Neuronal stem cell (in vitro differentiated cells): ENCODE measurements around the gene KCNIP2.

Source experiments
- DNase-seq: peaks from one replicate; pipeline ENCODE4 v3.0.0-alpha.2; 2013; ENCODE audit warnings: low spot score
- H2AFZ ChIP-seq: one replicate; pipeline ENCODE4 v1.6.1; 2013; ENCODE audit warnings: mild to moderate bottlenecking, low read length, inconsistent platforms
- H2AK5ac ChIP-seq: 2 replicates; pipeline ENCODE4 v1.6.1; 2013; ENCODE audit warnings: low read depth, mild to moderate bottlenecking, inconsistent platforms, low read length, moderate library complexity, mixed read lengths
- H2BK120ac ChIP-seq: 2 replicates; pipeline ENCODE4 v1.6.1; 2013; ENCODE audit warnings: low read depth, mild to moderate bottlenecking, inconsistent platforms, low read length, moderate library complexity, mixed read lengths
- H2BK12ac ChIP-seq: one replicate; pipeline ENCODE4 v1.6.1; 2013; ENCODE audit warnings: low read length, inconsistent platforms
- H2BK15ac ChIP-seq: 2 replicates; pipeline ENCODE4 v1.6.1; 2013; ENCODE audit warnings: mild to moderate bottlenecking, low read length, inconsistent platforms, mixed read lengths
- H2BK5ac ChIP-seq: one replicate; pipeline ENCODE4 v1.6.1; 2013; ENCODE audit warnings: inconsistent platforms, mild to moderate bottlenecking, low read length, moderate library complexity
- H3K14ac ChIP-seq: one replicate; pipeline ENCODE4 v1.6.1; 2013; ENCODE audit warnings: low read length, inconsistent platforms
- H3K18ac ChIP-seq: 2 replicates; pipeline ENCODE4 v1.6.1; 2013; ENCODE audit warnings: low read length, inconsistent platforms
- H3K23ac ChIP-seq: 2 replicates; pipeline ENCODE4 v1.6.1; 2013; ENCODE audit warnings: low read depth, mild to moderate bottlenecking, mixed read lengths, low read length, inconsistent platforms; ENCODE audit not compliant: poor library complexity
- H3K27ac ChIP-seq: replicated peaks from 3 replicates; pipeline ENCODE4 v1.5.1; 2013; ENCODE audit warnings: low read length, inconsistent platforms
- H3K27me3 ChIP-seq, 3 experiments: 2 replicates each; pipeline ENCODE4 v1.6.1; 2013; ENCODE audit warnings: low read length in 3 of 3, mild to moderate bottlenecking in 2 of 3, inconsistent platforms in 1 of 3, low read depth in 1 of 3, mixed read lengths in 1 of 3, moderate library complexity in 1 of 3; ENCODE audit not compliant: control insufficient read depth in 3 of 3, insufficient read depth in 3 of 3
- H3K36me3 ChIP-seq, 2 donors: replicated peaks in 1 of 2; 2 replicates each; pipeline ENCODE4 v1.6.1; 2013; ENCODE audit warnings: low read length in 2 of 2; ENCODE audit not compliant: control insufficient read depth in 2 of 2, insufficient read depth in 2 of 2
- H3K4ac ChIP-seq: 2 replicates; pipeline ENCODE4 v1.6.1; 2013; ENCODE audit warnings: inconsistent platforms, mild to moderate bottlenecking, low read length, moderate library complexity
- H3K4me1 ChIP-seq, 2 donors: 1 replicate in 1 of 2; 2 replicates in 1 of 2; pipeline ENCODE4 v1.6.1; 2013; ENCODE audit warnings: low read length in 2 of 2, low read depth in 1 of 2; ENCODE audit not compliant: control insufficient read depth in 2 of 2, insufficient read depth in 1 of 2
- H3K4me2 ChIP-seq: one replicate; pipeline ENCODE4 v1.6.1; 2013; ENCODE audit warnings: mild to moderate bottlenecking, low read length, inconsistent platforms; ENCODE audit not compliant: insufficient read depth, poor library complexity, severe bottlenecking
- H3K4me3 ChIP-seq, 2 donors: 2 replicates each; pipeline ENCODE4 v1.5.1; 2013; ENCODE audit warnings: low read length in 2 of 2, mild to moderate bottlenecking in 2 of 2, inconsistent platforms in 1 of 2, moderate library complexity in 1 of 2
- H3K79me1 ChIP-seq: one replicate; pipeline ENCODE4 v1.6.1; 2013; ENCODE audit warnings: low read depth, mild to moderate bottlenecking, inconsistent platforms, low read length, moderate library complexity
- H3K9ac ChIP-seq: one replicate; pipeline ENCODE4 v1.6.1; 2013; ENCODE audit warnings: mild to moderate bottlenecking, low read depth, low read length, inconsistent platforms; ENCODE audit not compliant: poor library complexity
- H3K9me3 ChIP-seq, 2 donors: replicated peaks in 1 of 2; 2 replicates each; pipeline versions ENCODE3 to v1.6.1; 2013; ENCODE audit warnings: low read length in 2 of 2, mild to moderate bottlenecking in 2 of 2, inconsistent platforms in 1 of 2, low read depth in 1 of 2, mixed read lengths in 1 of 2, moderate library complexity in 1 of 2; ENCODE audit not compliant: control insufficient read depth in 2 of 2, insufficient read depth in 1 of 2
- H4K8ac ChIP-seq: one replicate; pipeline ENCODE4 v1.6.1; 2013; ENCODE audit warnings: low read depth, mild to moderate bottlenecking, inconsistent platforms, low read length, moderate library complexity
- H4K91ac ChIP-seq: one replicate; pipeline ENCODE4 v1.6.1; 2013; ENCODE audit warnings: low read length, low read depth, mild to moderate bottlenecking, inconsistent platforms; ENCODE audit not compliant: poor library complexity
- WGBS, 2 donors: extraction: QIAGEN DNeasy Blood & Tissue Kit; methylation state at CpG; one replicate each; pipeline ENCODE4 v1.1.7; 2013; ENCODE audit warnings: missing lambda C conversion rate in 2 of 2, mixed read lengths in 1 of 2; ENCODE audit not compliant: insufficient read length in 2 of 2, insufficient replicate concordance in 1 of 2; ENCODE audit errors: extremely low coverage in 2 of 2; 5-methylcytosine and 5-hydroxymethylcytosine counted together

KCNIP2 gene

DNA sequence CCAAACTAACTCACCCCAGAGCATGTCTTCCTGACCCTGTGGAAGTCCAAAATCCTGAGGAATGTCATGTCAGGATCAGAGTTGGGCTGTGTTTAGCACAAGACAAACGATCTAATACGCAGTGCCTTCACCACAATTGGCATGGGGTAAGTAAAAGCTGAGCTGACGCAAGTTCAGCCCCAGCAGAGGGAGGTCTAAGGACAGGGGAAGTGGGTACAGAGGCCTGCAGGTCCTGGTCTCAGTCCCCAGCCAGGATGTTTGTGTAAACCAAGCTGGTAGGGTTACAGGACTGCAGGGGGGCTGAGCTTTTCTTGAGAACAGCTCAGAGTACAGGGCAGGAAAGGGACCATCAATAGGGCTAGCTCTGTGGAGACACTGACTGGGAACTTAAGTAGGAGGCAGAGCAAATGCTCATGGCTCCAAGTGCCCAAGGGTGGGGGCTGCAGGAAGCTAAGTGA, 5.3 kb upstream of the KCNIP2 start:
- H3K27me3 ChIP-seq: no peaks in the 10 kb centered on the region
- H3K79me1 ChIP-seq: no peaks in the 10 kb centered on the region
- H2BK12ac ChIP-seq: no peak overlapping the region
- WGBS, 2 donors: no CpG with 5 or more reads among the region's 3 CpGs
- no peak overlapping the region for H3K27ac ChIP-seq
- peaks cover 3 to 10% of the 10 kb centered on the region in 2 donors for H3K4me1 ChIP-seq
- H2AK5ac ChIP-seq: no peak overlapping the region
- no peak overlapping the region for H2BK120ac ChIP-seq
- H3K4ac ChIP-seq: no peak overlapping the region
- no peak overlapping the region for H3K9ac ChIP-seq
- no peak overlapping the region for H3K23ac ChIP-seq
- no peak overlapping the region for H2BK15ac ChIP-seq
- no peak for DNase-seq
- H3K36me3 ChIP-seq: no peaks in the 10 kb centered on the region
- no peak overlapping the region for H3K4me3 ChIP-seq
- no peak overlapping the region for H3K14ac ChIP-seq
- H3K9me3 ChIP-seq: no peaks in the 10 kb centered on the region
- no peak overlapping the region for H3K18ac ChIP-seq
- H3K4me2 ChIP-seq: no peak overlapping the region
- H2BK5ac ChIP-seq: no peak overlapping the region
- H2AFZ ChIP-seq: no peak overlapping the region
- H4K8ac ChIP-seq: no peak overlapping the region
- no peak overlapping the region for H4K91ac ChIP-seq

DNA sequence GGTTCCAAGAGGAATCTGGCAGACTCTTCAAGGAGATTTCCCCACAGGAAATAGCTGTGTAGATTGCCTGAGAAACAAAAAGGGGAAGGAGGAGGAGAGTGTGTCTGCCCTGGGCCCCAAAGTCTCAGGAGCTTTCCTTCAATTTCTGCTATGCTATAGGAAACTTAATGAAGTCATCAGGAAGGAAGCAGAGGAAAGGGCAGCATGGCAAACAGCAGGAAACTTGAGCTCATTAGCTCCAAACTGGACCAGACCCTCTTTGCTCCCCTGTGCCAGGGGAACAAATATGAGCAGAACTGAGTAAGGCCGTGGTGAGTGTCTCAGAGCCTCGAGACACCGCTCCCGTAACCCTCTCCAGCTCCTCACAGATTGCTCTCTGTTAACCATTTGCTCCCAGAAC, 4.8 kb upstream of the KCNIP2 start:
- H3K4me1 ChIP-seq: peaks cover 3 to 10% of the 10 kb centered on the region in 2 donors

GRCh38 chr10:101845893-101846292, 2.3 kb upstream of the KCNIP2 start:
- H4K8ac ChIP-seq: no peak overlapping the region
- no peak overlapping the region for H3K4ac ChIP-seq
- H3K27ac ChIP-seq: no peak overlapping the region
- H3K14ac ChIP-seq: no peak overlapping the region
- no peak overlapping the region for H2AK5ac ChIP-seq
- H2BK12ac ChIP-seq: no peak overlapping the region
- peaks cover 6 to 12% of the 10 kb centered on the region in 2 donors for H3K4me1 ChIP-seq
- no peaks in the 10 kb centered on the region for H3K9me3 ChIP-seq
- H3K27me3 ChIP-seq: peaks cover 0 to 19% (median 0%) of the 10 kb centered on the region in 3 experiments
- H4K91ac ChIP-seq: no peak overlapping the region
- no peak overlapping the region for H3K23ac ChIP-seq
- H3K79me1 ChIP-seq: no peaks in the 10 kb centered on the region
- no peak overlapping the region for H3K4me2 ChIP-seq
- H3K18ac ChIP-seq: no peak overlapping the region
- no peaks in the 10 kb centered on the region for H3K36me3 ChIP-seq
- no peak overlapping the region for H3K4me3 ChIP-seq
- H2BK120ac ChIP-seq: no peak overlapping the region
- no peak for DNase-seq
- H2BK5ac ChIP-seq: no peak overlapping the region
- no peak overlapping the region for H2BK15ac ChIP-seq
- no peak overlapping the region for H2AFZ ChIP-seq
- no CpG with 5 or more reads among the region's 3 CpGs for WGBS, 2 donors
- H3K9ac ChIP-seq: no peak overlapping the region

More for the DNA sequence above, 4.8 kb upstream of the KCNIP2 start:
- Histone ChIP-seq H2BK12ac (no peak overlapping the region), H2BK5ac (no peak overlapping the region), H2AK5ac (no peak overlapping the region), H4K91ac (no peak overlapping the region), H3K4me3 (no peak overlapping the region), H3K23ac (no peak overlapping the region), H3K4me2 (no peak overlapping the region), H3K9ac (no peak overlapping the region), H3K9me3 (no peaks in the 10 kb centered on the region), H3K27me3 (no peaks in the 10 kb centered on the region), H2BK15ac (no peak overlapping the region), H3K36me3 (no peaks in the 10 kb centered on the region), H3K14ac (no peak overlapping the region), H3K27ac (no peak overlapping the region), H3K18ac (no peak overlapping the region), H2AFZ (no peak overlapping the region), H3K79me1 (no peaks in the 10 kb centered on the region), H2BK120ac (no peak overlapping the region), H3K4ac (no peak overlapping the region), H4K8ac (no peak overlapping the region)
- DNase-seq: no peak
- WGBS, 2 donors: no CpG with 5 or more reads among the region's 4 CpGs

DNA sequence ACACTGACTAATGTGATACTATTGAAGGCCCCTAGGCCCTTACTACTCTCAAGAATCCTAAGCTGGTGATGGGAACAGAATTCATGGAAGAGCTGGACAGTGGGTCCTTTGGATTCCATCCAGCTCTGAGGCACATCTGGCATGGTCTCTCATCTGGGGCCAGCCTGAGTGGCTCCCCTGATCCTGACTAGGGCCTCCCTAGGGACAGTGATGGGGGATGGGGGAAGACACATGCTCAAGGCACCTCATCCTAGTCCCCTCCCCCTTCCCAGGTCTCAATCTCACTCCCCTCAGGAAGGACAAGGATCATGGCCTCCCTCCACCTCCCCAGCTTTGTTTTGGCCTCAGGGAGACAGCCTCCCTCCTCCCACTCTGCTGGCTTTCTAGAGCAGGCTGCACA, 1.8 kb downstream of the KCNIP2 start:
- no peak overlapping the region for H3K27ac ChIP-seq
- H4K91ac ChIP-seq: no peak overlapping the region

More for the DNA sequence above, 1.8 kb downstream of the KCNIP2 start:
- Histone ChIP-seq H3K36me3 (no peaks in the 10 kb centered on the region), H3K27me3 (peaks cover 0 to 19% (median 0%) of the 10 kb centered on the region in 3 experiments), H2BK12ac (no peak overlapping the region), H3K18ac (no peak overlapping the region), H3K79me1 (no peaks in the 10 kb centered on the region), H4K8ac (no peak overlapping the region), H2BK120ac (no peak overlapping the region), H3K4me1 (peaks cover 16 to 17% of the 10 kb centered on the region in 2 donors), H3K9me3 (no peaks in the 10 kb centered on the region), H3K4me3 (no peak overlapping the region), H3K14ac (no peak overlapping the region), H3K4ac (no peak overlapping the region), H2AK5ac (no peak overlapping the region), H3K9ac (no peak overlapping the region), H3K23ac (no peak overlapping the region), H2BK5ac (no peak overlapping the region), H3K4me2 (no peak overlapping the region), H2BK15ac (no peak overlapping the region), H2AFZ (no peak overlapping the region)
- DNase-seq: no peak
